ENCODE results near the gene ANGEL1. TPM values are rescaled to one million over a fixed set of nuclear protein-coding genes. Genes with fewer than 3 reads are reported as not detected.

ANGEL1 gene, protein sequence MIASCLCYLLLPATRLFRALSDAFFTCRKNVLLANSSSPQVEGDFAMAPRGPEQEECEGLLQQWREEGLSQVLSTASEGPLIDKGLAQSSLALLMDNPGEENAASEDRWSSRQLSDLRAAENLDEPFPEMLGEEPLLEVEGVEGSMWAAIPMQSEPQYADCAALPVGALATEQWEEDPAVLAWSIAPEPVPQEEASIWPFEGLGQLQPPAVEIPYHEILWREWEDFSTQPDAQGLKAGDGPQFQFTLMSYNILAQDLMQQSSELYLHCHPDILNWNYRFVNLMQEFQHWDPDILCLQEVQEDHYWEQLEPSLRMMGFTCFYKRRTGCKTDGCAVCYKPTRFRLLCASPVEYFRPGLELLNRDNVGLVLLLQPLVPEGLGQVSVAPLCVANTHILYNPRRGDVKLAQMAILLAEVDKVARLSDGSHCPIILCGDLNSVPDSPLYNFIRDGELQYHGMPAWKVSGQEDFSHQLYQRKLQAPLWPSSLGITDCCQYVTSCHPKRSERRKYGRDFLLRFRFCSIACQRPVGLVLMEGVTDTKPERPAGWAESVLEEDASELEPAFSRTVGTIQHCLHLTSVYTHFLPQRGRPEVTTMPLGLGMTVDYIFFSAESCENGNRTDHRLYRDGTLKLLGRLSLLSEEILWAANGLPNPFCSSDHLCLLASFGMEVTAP
- 37.2 and 38.8 TPM in 2 replicates for total RNA-seq
- long read RNA-seq, full-length matches to known transcripts: 3 of 17 reads
- long read RNA-seq, partial matches to known transcripts: 2 of 17 reads
- long read RNA-seq, other reads (novel, unspliced or antisense): 12 of 17 reads

- peak within 1 kb of the TSS; percentile 96 for H3K4me3 Mint-ChIP-seq
- TF ChIP-seq, protein P1, sequence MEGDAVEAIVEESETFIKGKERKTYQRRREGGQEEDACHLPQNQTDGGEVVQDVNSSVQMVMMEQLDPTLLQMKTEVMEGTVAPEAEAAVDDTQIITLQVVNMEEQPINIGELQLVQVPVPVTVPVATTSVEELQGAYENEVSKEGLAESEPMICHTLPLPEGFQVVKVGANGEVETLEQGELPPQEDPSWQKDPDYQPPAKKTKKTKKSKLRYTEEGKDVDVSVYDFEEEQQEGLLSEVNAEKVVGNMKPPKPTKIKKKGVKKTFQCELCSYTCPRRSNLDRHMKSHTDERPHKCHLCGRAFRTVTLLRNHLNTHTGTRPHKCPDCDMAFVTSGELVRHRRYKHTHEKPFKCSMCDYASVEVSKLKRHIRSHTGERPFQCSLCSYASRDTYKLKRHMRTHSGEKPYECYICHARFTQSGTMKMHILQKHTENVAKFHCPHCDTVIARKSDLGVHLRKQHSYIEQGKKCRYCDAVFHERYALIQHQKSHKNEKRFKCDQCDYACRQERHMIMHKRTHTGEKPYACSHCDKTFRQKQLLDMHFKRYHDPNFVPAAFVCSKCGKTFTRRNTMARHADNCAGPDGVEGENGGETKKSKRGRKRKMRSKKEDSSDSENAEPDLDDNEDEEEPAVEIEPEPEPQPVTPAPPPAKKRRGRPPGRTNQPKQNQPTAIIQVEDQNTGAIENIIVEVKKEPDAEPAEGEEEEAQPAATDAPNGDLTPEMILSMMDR (conservative IDR thresholded peaks at IDR 0.05): no peak
- peak; percentile 96 for DNase-seq (ENCODE audit: low read depth, low spot score)
- peaks cover 30% of the 10 kb centered on the region for H3K4me1 Mint-ChIP-seq
- peaks cover 4% of the 10 kb centered on the region for H3K36me3 Mint-ChIP-seq (ENCODE audit: low read depth)
- no peaks in the 10 kb centered on the region for H3K27me3 Mint-ChIP-seq (ENCODE audit: low read depth)
- no peaks in the 10 kb centered on the region for H3K9me3 Mint-ChIP-seq
- H3K27ac Mint-ChIP-seq (ENCODE audit: unreplicated experiment): peak within 1 kb of the TSS; percentile 58
These were observed at the start of gene ANGEL1 for GRCh38 chr14:76812422-76813383. Gene ANGEL1, minus strand, starts transcription at chr14:76812882. Its CDS starts 55 bp downstream, at chr14:76812827.

DNA sequence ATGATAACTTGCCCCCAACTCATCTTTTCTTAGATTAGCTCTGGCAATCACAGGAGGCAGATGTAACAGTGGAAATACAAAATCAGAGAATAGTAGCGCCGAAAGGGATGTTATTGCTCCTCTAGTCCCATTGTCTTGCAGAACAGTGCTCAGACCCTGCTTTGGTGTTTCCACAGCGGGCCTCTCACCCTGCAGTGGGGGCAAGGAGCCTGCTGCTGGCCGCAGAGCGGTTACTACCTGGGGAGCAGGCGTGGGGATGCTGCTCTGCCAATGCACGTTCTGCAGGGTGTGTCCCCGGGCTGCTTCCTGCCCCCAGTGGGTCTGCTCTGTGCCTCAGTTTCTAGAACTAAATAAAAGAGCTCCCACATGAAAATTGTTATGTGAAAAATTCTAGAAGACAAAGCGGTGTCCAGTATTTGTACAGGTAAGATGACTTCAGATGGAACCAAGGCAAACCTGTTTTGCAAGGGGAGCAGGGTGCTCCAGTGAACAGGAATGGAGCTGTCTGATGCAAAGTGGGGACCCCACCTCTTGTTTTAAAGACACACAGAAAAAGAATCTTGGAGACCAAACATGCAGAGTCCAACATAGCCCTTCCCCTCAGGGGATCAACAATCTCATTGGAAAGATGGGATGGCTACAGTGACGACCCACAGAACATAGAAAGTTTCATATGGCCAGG is 49.0 kb upstream of the ANGEL1 start:
- TF ChIP-seq, protein P1 (conservative IDR thresholded peaks at IDR 0.05): no peak
- no peak for DNase-seq (ENCODE audit: low read depth, low spot score)
- Mint-ChIP-seq H3K27me3 (ENCODE audit: low read depth) (no peaks in the 10 kb centered on the region), H3K27ac (ENCODE audit: unreplicated experiment) (no peak overlapping the region), H3K4me3 (no peak overlapping the region), H3K4me1 (peaks cover 39% of the 10 kb centered on the region), H3K9me3 (no peaks in the 10 kb centered on the region), H3K36me3 (ENCODE audit: low read depth) (no peaks in the 10 kb centered on the region)

GRCh38 chr14:76856769-76857168 is 44.1 kb upstream of the ANGEL1 start:
- TF ChIP-seq, protein P1 (conservative IDR thresholded peaks at IDR 0.05): no peak
- Mint-ChIP-seq H3K27ac (ENCODE audit: unreplicated experiment) (no peak overlapping the region), H3K4me3 (no peak overlapping the region), H3K9me3 (peaks cover 6% of the 10 kb centered on the region), H3K36me3 (ENCODE audit: low read depth) (peaks cover 3% of the 10 kb centered on the region), H3K4me1 (peaks cover 4% of the 10 kb centered on the region), H3K27me3 (ENCODE audit: low read depth) (peaks cover 3% of the 10 kb centered on the region)
- DNase-seq (ENCODE audit: low read depth, low spot score): no peak

DNA sequence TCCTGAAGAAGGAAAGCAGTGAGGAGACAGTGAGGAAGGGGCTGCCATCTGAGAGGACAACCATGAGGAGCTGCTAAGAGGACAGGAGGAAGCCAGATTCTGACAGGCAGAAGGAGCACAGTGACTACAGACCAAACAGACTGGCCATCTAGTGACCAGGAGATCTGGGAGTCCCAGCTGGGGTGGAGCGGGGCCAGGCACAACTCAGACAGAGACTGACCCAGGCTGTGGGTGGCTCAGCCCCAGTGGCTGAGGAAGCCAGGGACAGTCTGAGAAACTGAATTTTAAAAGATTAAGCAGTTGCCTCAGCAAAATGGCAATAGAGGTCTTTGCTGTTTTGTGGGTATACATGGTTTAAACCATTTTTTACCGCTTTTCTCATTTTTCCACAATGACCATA is 42.4 kb upstream of the ANGEL1 start:
- Mint-ChIP-seq H3K4me1 (peaks cover 4% of the 10 kb centered on the region), H3K9me3 (peaks cover 6% of the 10 kb centered on the region)

More for the DNA sequence above, 42.4 kb upstream of the ANGEL1 start:
- no peak overlapping the region for H3K4me3 Mint-ChIP-seq
- no peak for DNase-seq (ENCODE audit: low read depth, low spot score)
- peaks cover 3% of the 10 kb centered on the region for H3K36me3 Mint-ChIP-seq (ENCODE audit: low read depth)
- H3K27me3 Mint-ChIP-seq (ENCODE audit: low read depth): peaks cover 3% of the 10 kb centered on the region
- H3K27ac Mint-ChIP-seq (ENCODE audit: unreplicated experiment): no peak overlapping the region
- TF ChIP-seq, protein P1 (conservative IDR thresholded peaks at IDR 0.05): no peak
